ENCODE results near the gene NKPD1. TPM values are rescaled to one million over a fixed set of nuclear protein-coding genes. Genes with fewer than 3 reads are reported as not detected.

NKPD1 gene, protein sequence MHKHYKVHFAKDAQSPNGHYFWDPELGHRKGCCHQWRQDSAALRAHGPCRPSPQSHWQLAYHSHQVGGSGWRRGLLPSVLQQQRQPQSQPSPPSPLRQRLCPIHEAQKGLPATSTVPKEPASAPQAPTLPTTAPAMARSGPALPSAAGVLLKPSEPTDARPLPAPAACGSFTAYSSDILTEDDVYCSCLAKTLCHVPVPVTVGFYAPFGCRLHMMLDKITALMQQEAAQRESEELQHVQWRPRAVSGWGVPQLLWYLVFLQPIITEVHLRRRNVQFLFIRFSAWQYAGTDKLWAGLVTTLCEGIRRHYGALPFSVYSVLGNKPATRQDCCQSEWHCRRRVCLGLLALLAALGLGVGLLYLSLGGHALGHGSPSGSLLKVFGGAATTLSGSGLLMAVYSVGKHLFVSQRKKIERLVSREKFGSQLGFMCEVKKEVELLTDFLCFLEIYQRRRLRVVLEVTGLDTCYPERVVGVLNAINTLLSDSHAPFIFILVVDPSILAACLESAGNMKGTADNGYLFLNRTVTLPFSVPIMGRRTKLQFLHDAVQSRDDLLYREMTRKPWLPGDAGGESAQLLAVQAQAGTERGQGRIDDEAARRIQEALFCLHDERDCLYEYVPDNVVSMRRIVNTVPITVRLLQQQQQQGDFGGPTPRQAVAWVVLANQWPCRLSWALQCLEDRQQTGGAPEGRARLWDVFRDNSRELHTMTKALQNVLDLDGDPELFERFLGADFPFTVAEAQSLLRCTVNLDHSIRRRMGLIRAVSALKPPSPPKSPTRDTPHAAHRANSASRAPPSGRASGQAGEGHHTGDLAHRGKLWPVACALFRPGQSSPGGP
- 0.12 and 0.21 TPM in 2 replicates for polyA plus RNA-seq (2011; rRNA removed)
- polyA plus RNA-seq (2012; cell fraction: cytosol; rRNA removed) = 0.07 and 0.19 TPM in 2 replicates
- polyA plus RNA-seq (2012; cell fraction: nucleus; rRNA removed) = 1.8 and 2.5 TPM in 2 replicates
- 0.10 to 0.18 TPM (median 0.15 TPM) in 3 replicates for polyA plus RNA-seq (2017; fragmentation: RNase III; extraction: RNeasy Plus Mini Kit Qiagen cat#74134 plus additional on column Dnase treatment)
- 0.15 TPM in 1 of 2 replicates, not detected in the other for polyA minus RNA-seq (2011; rRNA and poly(A)+ RNA removed)

DNA sequence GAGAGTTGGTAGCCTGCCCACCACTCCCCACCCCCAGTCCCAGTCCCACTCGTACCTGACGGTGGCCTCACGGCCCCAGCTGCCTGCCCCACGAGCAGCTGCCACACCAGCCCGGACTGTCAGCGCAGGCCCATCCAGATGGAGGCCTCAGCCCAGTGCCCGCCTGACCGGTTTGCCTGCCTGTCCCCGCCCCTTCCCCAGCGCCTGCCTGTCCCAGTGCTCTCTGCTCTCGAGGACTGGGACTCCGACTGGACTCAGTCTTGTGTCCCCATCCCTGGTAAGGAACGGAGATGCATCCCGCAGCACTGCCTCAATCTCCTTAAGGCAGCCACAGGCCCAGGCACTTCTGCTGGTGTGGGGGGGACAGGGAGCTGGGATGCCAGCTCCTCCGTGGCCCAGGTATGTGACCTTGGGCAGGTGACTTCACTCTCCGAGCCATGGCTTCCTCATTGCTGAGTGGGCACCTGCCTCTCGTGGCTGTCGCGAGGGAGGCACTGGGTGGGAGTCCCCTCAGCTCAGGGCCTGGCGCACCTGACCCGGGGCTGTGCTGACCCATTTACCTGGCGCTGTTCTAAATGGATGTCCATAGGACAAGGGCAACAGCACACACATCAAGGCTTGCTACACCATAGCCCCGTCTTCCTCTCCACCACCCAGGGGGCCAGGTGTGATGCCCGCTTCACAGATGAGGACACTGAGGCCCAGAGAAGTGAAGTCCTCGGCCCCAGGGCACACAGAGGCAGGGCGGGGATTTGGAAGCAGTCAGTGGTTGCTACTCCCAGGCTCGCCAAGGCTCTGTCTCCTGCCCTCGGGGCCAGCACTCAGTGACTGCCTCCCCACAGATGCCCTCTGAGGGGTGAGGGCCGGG lies at the start of gene NKPD1:
Gene NKPD1, minus strand, starts transcription at position 113 of the 868 bp plus-strand sequence. CDS start 832 bp downstream, outside the sequence.
- DNase-seq (ENCODE audit: low read depth in 1 of 2, low spot score in 1 of 2) = no peak
- POLR2A ChIA-PET = interaction anchor here (0.5 kb wide), 1 partner anchor 1436 kb away, joined by 3 read pairs; no protein-coding TSS in a partner anchor
- CTCF ChIA-PET = interaction anchor here (0.6 to 2.9 kb wide), 13 partner anchors 11 to 206 kb away, joined by 3 to 14 read pairs (median 5); partner anchors contain the start of genes BLOC1S3, CLPTM1 and TRAPPC6A

DNA sequence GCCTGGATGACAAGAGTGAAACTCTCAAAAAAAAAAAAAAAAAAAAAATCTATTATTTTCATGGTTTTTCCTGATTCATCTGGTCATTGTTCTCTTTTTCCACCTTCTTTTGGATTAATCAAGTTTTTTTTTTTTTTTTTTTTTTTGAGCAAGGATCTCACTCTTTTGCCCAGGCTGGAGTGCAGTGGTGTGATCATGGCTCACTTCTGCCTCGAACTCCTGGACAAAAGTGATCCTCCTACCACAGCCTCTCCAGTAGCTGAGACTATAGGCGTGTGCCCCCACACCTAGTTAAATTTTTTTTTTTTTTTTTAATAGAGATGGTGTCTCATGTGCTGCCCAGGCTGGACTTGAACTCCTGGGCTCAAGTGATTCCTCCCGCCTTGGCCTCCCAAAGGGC lies 45.5 kb upstream of the NKPD1 start:
- Histone ChIP-seq H3K4me2 (no peak overlapping the region), H3K9me3 (no peaks in the 10 kb centered on the region), H3K4me1 (peaks cover 13% of the 10 kb centered on the region; the same call in 2 of the 3 replicates), H3K27ac (no peak overlapping the region), H3K4me3 (no peak overlapping the region)
- TF ChIP-seq, protein P1, sequence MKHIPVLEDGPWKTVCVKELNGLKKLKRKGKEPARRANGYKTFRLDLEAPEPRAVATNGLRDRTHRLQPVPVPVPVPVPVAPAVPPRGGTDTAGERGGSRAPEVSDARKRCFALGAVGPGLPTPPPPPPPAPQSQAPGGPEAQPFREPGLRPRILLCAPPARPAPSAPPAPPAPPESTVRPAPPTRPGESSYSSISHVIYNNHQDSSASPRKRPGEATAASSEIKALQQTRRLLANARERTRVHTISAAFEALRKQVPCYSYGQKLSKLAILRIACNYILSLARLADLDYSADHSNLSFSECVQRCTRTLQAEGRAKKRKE (CRISPR knock-in tag; IDR thresholded peaks at IDR 0.05; ENCODE audit: low read depth) = no peak
- TF ChIP-seq CHD4 (IDR thresholded peaks at IDR 0.05; ENCODE audit: borderline replicate concordance) (no peak), RFX5 (IDR thresholded peaks at IDR 0.05) (no peak), FOSB (CRISPR knock-in tag; IDR thresholded peaks at IDR 0.05) (no peak), SMC3 (IDR thresholded peaks at IDR 0.05) (no peak), KDM5A (IDR thresholded peaks at IDR 0.05) (no peak), HOXB5 (CRISPR knock-in tag; IDR thresholded peaks at IDR 0.05) (no peak)
- TF ChIP-seq, protein P2, sequence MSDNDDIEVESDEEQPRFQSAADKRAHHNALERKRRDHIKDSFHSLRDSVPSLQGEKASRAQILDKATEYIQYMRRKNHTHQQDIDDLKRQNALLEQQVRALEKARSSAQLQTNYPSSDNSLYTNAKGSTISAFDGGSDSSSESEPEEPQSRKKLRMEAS (IDR thresholded peaks at IDR 0.05) = no peak
- CTCF ChIA-PET = interaction anchor here (0.6 to 1.2 kb wide), 4 partner anchors 50 to 214 kb away, joined by 3 to 4 read pairs (median 3); no protein-coding TSS in a partner anchor
- ATAC-seq (no peak), FAIRE-seq (no peak), DNase-seq (ENCODE audit: low read depth in 1 of 2, low spot score in 1 of 2) (no peak)
- WGBS (ENCODE audit: missing lambda C conversion rate) = 67% methylated on average over 3 of the region's 3 CpGs
- POLR2A ChIA-PET = no interaction called here

More for the DNA sequence above, at the start of gene NKPD1:
- TF ChIP-seq RAD21 (conservative IDR thresholded peaks at IDR 0.05 in 1 of 2, IDR thresholded peaks at IDR 0.05 in 1 of 2) = no peak
- no peak for TF ChIP-seq HOXA7 (CRISPR knock-in tag; IDR thresholded peaks at IDR 0.05)
- FAIRE-seq = no peak
- 74% methylated on average over 26 of the region's 29 CpGs for WGBS (ENCODE audit: missing lambda C conversion rate)
- peak in 1 of 2 experiments; percentile 3; a peak in 1 of 6 replicates for ATAC-seq
- H3K4me3 ChIP-seq = no peak within 1 kb of the TSS
- H3K4me2 ChIP-seq = no peak within 1 kb of the TSS
- 0 out of 3 replicates have a peak, but pooled peaks cover 4% of the 10 kb centered on the region for H3K4me1 ChIP-seq
- no peaks in the 10 kb centered on the region for H3K9me3 ChIP-seq
- H3K27ac ChIP-seq = no peak within 1 kb of the TSS; a peak in 1 of 6 replicates

DNA sequence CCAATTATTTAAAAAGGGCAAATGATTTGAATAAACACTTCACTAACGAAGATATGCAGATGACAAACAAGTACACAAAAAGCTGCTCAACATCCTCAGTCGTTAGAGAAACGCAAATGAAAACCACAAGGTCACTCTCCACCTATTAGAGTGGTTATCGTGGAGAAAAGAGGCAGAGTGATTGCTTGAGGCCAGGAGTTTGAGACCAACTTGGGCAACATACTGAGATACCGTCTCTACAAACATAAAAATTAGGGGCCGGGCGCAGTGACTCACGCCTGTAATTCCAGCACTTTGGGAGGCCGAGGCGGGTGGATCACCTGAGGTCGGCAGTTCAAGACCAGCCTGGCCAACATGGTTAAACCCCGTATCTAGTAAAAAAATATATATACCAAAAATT lies 45.0 kb upstream of the NKPD1 start:
- DNase-seq (ENCODE audit: low read depth in 1 of 2, low spot score in 1 of 2) = no peak
- no peaks in the 10 kb centered on the region for H3K9me3 ChIP-seq
- POLR2A ChIA-PET = no interaction called here
- CTCF ChIA-PET = interaction anchor here (0.6 to 1.2 kb wide), 2 partner anchors 86 to 140 kb away, joined by 3 to 4 read pairs; no protein-coding TSS in a partner anchor
- no peak for FAIRE-seq
- 53% methylated on average over 12 of the region's 12 CpGs for WGBS (ENCODE audit: missing lambda C conversion rate)
- no peak overlapping the region for H3K4me3 ChIP-seq
- peaks cover 11% of the 10 kb centered on the region; the same call in 2 of the 3 replicates for H3K4me1 ChIP-seq
- no peak overlapping the region for H3K27ac ChIP-seq
- no peak for ATAC-seq
- no peak overlapping the region for H3K4me2 ChIP-seq
- TF ChIP-seq HEYL (CRISPR knock-in tag; IDR thresholded peaks at IDR 0.05) (no peak), ZC3H11A (IDR thresholded peaks at IDR 0.05) (no peak), FOXS1 (CRISPR knock-in tag; IDR thresholded peaks at IDR 0.05) (no peak), POLR2A (IDR thresholded peaks at IDR 0.05; ENCODE audit: low read length) (no peak), JUN (IDR thresholded peaks at IDR 0.05) (no peak), NR3C1 (IDR thresholded peaks at IDR 0.05) (no peak), FOSL2 (IDR thresholded peaks at IDR 0.05) (no peak), FOSL2 (CRISPR knock-in tag; IDR thresholded peaks at IDR 0.05) (no peak), GATA3 (IDR thresholded peaks at IDR 0.05; ENCODE audit: borderline replicate concordance) (no peak), NPAS2 (CRISPR knock-in tag; IDR thresholded peaks at IDR 0.05; ENCODE audit: borderline replicate concordance) (no peak), CHD4 (IDR thresholded peaks at IDR 0.05; ENCODE audit: borderline replicate concordance) (no peak), JUNB (IDR thresholded peaks at IDR 0.05) (no peak)
- TF ChIP-seq, protein P3, sequence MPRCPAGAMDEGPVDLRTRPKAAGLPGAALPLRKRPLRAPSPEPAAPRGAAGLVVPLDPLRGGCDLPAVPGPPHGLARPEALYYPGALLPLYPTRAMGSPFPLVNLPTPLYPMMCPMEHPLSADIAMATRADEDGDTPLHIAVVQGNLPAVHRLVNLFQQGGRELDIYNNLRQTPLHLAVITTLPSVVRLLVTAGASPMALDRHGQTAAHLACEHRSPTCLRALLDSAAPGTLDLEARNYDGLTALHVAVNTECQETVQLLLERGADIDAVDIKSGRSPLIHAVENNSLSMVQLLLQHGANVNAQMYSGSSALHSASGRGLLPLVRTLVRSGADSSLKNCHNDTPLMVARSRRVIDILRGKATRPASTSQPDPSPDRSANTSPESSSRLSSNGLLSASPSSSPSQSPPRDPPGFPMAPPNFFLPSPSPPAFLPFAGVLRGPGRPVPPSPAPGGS (IDR thresholded peaks at IDR 0.05) = no peak
- TF ChIP-seq, protein P2 (IDR thresholded peaks at IDR 0.05) = no peak
- TF ChIP-seq, protein P4, sequence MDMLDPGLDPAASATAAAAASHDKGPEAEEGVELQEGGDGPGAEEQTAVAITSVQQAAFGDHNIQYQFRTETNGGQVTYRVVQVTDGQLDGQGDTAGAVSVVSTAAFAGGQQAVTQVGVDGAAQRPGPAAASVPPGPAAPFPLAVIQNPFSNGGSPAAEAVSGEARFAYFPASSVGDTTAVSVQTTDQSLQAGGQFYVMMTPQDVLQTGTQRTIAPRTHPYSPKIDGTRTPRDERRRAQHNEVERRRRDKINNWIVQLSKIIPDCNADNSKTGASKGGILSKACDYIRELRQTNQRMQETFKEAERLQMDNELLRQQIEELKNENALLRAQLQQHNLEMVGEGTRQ (IDR thresholded peaks at IDR 0.05) = no peak
